ENCODE measurements around the gene MFSD2A.
"Not testable (repeated sequence)": the region's sequence is repeated elsewhere in the genome, so short reads cannot be mapped to it uniquely, and the experiment has no call there.

MFSD2A gene

DNA sequence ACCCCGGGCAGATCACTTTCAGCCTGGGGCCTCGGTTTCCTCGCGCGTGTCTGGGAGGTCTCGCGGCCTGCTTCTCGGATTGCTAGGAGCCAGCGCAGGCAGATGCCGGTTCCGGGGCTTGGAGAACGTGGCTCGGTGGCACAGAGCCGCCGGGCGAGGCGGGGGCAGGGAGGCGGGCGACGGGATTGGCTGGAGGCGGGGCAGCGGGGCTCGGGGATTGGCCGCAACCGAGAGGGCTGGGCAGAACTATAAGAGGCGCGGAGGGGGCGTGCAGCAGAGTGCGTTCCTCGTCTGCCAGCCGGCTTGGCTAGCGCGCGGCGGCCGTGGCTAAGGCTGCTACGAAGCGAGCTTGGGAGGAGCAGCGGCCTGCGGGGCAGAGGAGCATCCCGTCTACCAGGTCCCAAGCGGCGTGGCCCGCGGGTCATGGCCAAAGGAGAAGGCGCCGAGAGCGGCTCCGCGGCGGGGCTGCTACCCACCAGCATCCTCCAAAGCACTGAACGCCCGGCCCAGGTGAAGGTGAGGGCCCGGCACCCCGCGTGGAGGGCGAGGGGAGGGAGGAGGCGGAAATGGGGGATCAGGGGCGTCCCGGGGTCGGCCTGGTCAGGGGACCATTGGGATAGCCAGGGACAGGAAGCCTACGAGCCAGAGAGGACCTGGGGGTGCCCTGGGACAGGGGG lies at the start of gene MFSD2A:
Gene MFSD2A, plus strand, starts transcription at position 276 of the 677 bp plus-strand sequence. Its CDS starts 148 bp downstream, at position 424.
- DNase-seq, result peak; percentile 86 to 99 (median 96)
- intact Hi-C loops (cut with DNase I), result no loop called here

DNA sequence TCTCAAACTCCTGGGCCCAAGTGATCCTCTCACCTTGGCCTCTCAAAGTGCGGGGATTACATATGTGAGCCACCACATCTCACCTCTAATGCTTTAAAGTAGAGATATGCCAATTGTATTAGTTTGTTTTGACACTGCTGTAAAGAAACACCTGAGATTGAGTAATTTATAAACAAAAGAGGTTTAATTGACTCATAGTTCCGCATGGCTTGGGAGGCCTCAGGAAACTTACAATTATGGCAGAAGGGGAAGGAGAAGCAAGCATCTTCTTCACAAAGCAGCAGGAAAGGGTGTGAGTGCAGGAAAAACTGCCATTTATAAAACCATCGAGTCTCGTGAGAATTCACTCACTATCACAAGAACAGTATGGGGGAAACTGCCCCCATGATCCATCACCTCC lies 49.8 kb upstream of the MFSD2A start:
- DNase-seq, result no peak
- intact Hi-C loops (cut with DNase I), result loop anchor here (10.0 kb wide), 1 partner anchor 130 kb away; no protein-coding TSS in a partner anchor

DNA sequence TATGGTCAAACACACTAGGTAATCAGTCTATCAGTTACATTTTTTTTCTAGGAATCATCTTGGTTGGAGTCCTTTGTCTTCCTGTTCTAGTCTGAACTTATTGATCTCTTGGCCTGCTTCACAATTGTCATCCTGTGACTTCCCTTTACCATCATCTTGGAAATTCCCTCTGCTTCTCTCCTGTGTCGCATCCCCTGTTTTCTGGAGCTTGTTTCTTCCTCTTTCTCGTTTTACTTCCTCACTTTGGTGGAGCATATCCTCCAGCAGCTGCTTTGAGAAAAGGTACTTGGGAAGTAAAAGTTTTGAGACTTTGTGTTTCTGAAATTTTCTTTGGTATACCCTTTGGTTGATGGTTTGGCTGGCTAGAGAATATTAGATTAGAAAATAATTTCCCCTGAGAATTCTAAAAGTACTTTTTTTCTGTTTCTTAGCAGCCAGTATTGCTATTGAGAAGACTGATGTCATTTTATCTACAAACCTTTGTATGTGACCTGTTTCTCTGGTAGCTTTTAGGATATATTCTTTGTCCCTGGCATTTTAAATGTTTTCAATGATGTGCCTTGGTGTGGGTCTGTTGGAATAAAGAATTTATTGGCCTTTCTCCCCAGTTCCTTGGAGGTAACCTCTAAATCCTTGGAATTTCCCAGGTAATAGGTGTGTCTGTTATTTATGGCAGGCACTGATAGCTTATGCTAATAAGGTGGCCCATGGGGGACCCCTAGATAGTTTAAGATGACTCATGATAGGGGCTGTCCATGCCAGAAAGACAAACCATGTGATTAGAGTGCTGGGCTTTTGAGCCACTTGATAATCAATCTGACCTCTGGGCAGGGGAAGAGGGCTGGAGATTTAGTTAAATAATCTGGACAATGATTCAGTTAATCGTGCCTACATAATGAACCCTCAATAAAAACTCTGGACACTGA lies 47.2 kb upstream of the MFSD2A start:
- intact Hi-C loops (cut with DNase I), result loop anchor here (10.0 kb wide), 1 partner anchor 127 kb away; no protein-coding TSS in a partner anchor

DNA sequence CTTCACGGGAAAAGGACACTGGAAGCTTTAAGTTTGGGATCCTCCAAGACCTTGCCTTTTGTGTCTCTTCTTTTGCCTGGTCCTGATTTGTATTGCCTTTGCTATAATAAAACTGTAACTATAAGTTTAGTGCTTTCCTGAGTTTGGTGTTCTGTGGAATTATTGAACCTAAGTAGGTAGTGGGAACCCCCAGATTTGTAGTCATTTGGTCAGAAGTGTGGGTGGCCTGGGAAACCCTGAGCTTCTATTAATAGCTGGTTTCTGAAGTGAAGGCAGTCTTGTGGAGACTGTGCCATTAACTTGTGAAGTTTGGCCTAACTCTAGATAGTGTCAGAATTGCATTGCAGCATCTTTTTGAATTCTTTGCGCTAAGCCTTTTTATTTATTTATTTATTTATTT lies 46.4 kb upstream of the MFSD2A start:
- intact Hi-C loops (cut with DNase I), result loop anchor here (10.0 kb wide), 1 partner anchor 126 kb away; no protein-coding TSS in a partner anchor
- DNase-seq, result no peak

More for the DNA sequence above, 47.2 kb upstream of the MFSD2A start:
- no peak for DNase-seq

DNA sequence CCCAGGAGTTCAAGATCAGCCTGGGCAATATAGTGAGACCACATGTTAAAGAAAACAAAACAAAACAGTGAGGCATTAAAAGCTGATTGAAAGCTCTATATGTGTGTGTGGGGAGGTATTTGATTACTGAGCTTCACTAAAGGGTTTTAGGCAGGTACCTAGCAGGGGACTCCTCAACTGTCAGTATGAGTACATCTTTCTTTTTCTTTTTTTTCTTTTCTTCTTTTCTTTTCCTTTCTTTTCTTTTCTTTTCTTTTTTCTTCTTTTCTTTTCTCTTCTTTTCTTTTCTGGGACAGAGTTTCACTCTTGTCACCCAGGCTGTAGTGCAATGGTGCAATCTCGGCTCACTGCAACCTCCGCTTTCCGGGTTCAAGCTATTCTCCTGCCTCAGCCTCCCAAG lies 44.7 kb upstream of the MFSD2A start:
- intact Hi-C loops (cut with DNase I), result no loop called here
- DNase-seq, result no peak

DNA sequence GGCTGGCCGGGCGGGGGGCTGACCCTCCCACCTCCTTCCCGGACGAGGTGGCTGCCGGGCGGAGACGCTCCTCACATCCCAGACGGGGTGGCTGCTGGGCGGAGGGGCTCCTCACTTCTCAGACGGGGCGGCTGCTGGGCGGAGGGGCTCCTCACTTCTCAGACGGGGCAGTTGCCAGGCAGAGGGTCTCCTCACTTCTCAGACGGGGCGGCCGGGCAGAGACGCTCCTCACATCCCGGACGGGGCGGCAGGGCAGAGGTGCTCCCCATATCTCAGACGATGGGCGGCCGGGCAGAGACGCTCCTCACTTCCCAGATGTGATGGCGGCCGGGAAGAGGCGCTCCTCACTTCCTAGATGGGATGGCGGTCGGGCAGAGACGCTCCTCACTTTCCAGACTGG lies 41.8 kb upstream of the MFSD2A start:
- DNase-seq; intact Hi-C loops (cut with DNase I): not testable (repeated sequence)

DNA sequence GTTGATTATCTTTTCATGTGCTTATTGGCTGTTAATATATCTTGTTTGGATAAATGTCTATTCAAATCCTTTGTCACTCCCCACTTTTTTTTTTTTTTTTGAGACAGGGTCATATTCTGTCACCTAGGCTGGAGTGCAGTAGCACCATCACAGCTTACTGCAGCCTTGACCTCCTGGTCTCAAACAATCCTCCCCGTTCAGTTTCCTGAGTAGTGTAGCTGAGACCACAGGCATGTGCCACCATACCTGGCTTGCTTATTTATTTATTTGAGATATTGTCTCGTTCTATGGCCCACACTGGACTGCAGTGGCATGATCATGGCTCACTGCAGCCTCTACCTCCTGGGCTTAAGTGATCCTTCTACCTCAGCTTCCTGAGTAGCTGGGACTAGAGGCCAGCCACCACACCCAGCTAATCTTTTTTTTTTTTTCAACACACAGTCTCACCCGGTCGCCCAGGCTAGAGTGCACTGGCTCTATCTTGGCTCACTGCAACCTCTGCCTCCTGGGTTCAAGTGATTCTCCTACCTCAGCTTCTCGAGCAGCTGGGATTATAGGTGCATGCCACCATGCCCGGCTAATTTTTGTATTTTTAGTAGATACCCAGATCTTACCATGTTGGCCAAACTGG lies 39.3 kb upstream of the MFSD2A start:
- DNase-seq, result no peak
- intact Hi-C loops (cut with DNase I), result loop anchor here (5.0 kb wide), 1 partner anchor 57 kb away; no protein-coding TSS in a partner anchor

DNA sequence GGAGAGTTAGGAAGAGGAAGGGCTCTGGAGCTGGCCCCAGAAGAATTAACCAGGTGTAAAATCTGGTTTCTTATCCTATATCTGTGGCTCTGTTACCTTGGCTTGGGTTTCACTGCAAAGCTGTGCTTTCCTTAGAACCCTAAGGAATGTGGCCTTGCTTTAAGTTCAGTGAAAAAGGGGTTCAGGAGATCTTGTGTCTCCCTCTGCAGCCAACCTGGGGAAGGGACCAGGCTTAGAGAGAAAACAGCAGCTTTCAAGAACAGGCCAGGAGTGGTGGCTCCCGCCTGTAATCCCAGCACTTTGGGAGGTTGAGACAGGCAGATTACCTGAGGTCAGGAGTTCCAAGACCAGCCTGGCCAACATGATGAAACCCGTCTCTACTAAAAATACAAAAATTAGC lies 37.1 kb upstream of the MFSD2A start:
- intact Hi-C loops (cut with DNase I), result loop anchor here (5.0 kb wide), 1 partner anchor 54 kb away; no protein-coding TSS in a partner anchor
- DNase-seq, result no peak

DNA sequence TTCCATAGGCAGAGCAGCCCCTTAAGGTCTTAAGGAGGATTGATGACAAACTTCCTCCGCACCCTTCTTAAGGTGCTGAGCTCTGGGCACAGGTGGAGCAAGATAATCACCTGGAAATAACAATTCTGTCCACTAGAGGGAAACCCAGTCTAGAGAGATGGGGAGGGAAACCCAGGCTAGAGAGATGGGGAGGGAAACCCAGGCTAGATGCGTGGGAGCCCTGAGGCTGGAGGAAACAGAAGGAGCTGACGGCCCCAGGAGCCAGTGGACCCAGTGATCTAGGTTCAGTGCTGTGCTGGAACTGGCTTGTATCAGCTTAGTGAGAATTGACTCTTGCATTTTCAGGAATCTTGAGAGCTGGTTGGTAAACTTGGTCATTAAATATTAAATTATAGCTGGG lies 35.4 kb upstream of the MFSD2A start:
- peak in 33 of 42 donors; percentile 13 to 77 (median 41) for DNase-seq

DNA sequence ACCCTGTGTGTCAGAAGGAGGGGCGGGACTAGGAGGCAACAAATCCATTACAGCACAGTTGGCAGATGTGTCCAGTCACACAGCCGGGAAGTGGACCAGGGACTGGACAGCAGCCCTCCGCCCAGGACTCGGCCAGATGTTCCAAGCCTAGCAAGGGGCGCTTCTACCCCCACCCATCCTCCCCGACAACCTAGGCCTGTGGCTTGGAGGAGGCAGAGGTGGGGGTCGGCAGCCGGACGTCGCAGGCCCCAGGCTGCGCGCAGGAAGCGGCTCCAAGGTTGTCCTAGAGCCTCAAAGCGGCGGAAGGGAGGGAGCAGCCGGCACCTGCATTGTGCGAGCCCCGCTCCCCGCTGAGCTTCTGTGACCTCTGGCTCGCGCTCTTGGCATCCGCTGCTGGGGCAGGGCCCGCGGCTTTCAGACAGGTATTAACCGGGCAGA lies 32.7 kb upstream of the MFSD2A start:
- DNase-seq, result no peak
- intact Hi-C loops (cut with DNase I), result no loop called here

More for the DNA sequence above, 35.4 kb upstream of the MFSD2A start:
- intact Hi-C loops (cut with DNase I), result loop anchor here (5.0 kb wide), 1 partner anchor 53 kb away; no protein-coding TSS in a partner anchor

DNA sequence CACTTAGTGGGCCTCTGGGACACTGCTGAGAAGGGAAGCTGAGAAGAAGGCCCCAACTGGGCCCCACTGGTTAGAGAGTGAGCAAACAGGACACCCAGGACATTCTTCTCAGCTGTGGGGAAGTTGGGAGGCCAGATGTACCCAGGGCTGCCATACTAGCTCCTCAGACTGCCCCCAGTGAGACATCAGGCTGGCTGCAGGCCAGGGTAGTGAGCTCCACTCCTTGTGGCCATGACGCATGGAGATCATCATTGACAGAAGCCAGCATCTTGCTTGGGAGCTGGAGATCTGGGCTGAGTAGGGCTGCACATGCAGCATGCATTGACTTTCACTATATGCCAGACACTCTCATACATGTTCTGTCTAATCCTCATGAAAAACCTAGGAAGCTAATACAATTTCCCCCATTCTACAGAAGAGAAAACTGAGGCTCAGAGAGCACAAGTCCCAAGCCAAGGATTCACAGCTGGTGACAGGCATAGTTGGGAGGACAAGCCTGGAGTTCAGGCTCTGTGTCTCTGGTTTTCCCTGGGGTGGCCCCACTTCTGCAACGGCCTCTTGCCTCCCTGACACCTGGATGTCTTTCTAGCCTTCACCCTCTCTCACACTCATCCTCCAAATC lies 29.1 kb upstream of the MFSD2A start:
- intact Hi-C loops (cut with DNase I), result no loop called here
- DNase-seq, result no peak

DNA sequence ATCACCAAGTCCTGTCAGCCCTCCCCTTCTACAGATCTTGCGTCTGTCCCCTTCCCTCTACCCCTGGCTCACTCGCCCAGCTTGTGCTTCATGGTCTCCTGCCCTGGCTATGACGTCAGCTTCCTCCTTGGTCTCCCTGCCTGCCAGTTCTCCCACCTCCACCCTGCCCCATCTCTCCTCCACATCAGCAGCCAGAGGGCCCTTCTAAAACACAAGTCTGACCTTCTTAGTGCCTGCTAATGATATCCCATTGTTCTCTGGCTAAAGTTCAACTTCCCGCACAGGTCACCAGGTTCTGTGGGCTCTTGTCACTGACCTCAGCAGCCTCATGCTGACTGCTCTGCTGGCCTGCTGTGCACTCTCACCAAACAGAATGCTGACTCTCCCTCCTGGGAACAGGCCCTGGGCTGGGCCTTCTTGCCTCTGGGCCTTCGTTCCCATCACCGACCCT lies 28.6 kb upstream of the MFSD2A start:
- no peak for DNase-seq

DNA sequence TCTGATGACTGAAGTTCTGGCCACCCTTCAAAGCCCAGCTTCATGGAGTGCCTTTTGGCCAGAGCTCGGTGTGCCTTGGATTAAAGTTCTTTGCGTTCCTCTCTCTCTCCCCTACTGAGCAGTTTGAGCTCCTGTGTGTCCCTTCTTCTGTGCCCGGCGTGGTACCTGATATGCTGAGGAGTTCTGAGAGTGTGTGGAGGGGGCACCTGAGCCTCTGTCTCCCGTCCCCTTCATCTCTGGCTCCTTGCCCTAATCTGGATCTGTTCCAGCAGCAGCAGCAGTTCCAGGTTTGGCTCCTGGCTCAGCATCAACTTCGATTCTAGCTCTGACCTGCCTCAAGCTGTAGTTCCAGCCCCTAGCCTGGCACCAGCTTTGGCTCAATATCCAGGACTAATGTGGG lies 28.1 kb upstream of the MFSD2A start:
- intact Hi-C loops (cut with DNase I), result no loop called here
- no peak for DNase-seq

More for the DNA sequence above, 28.6 kb upstream of the MFSD2A start:
- intact Hi-C loops (cut with DNase I), result no loop called here

DNA sequence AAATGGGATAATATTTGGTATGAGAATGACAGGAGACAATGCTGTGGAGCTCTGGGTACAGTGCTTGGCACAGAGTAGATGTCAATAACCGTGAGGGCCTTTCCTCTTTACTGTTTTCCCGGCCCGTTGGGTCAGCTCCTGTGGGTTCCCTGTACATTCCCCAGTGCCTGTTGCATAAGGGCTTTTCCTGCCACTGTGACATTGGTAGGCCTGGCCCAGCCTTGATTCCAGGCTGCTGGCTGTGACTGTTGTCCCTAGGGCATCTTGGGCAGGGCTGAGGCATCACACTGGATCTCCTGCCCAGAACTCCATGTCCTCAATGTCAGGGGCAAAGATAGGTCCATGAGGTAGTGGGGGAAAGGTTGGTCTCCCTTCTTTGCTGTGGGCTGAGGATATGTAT lies 27.4 kb upstream of the MFSD2A start:
- no peak for DNase-seq
- intact Hi-C loops (cut with DNase I), result no loop called here

DNA sequence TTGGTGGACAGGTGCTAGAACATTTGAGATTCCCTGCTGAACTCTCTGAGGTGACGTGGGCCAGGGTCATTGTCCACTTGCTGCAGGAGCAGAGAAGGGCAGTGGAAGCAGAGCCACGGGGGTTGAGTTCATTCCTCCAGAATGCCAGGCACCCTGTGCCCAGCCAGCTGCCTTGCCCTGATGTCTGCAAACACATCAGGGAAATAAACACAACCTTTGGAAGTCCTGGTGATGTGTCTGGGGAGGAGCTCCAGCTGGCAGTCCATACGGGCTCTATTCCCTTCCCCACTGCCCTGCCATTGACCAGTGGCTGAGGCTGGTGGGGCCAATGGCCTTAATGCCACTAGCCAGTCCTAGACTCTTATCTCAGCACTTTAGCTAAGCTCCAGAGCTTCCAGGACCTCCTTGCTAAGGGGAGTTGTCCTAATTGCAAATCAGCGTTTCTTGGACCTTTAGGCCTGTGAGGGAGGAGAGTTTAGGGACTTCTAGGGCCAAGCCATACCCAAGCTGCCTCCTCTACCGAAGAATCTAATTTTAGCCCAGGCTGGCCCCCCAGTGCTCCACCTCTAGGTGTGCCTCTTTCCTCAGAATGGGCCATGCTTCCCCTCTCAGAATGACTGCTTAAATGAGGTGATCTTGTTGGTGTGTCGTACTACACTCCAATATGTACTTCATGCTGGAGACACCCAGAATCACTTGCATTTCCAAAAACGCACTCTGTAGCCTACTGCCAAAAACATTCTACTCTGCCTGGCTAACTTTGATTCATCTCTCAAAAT lies 25.9 kb upstream of the MFSD2A start:
- intact Hi-C loops (cut with DNase I), result no loop called here
- no peak for DNase-seq

DNA sequence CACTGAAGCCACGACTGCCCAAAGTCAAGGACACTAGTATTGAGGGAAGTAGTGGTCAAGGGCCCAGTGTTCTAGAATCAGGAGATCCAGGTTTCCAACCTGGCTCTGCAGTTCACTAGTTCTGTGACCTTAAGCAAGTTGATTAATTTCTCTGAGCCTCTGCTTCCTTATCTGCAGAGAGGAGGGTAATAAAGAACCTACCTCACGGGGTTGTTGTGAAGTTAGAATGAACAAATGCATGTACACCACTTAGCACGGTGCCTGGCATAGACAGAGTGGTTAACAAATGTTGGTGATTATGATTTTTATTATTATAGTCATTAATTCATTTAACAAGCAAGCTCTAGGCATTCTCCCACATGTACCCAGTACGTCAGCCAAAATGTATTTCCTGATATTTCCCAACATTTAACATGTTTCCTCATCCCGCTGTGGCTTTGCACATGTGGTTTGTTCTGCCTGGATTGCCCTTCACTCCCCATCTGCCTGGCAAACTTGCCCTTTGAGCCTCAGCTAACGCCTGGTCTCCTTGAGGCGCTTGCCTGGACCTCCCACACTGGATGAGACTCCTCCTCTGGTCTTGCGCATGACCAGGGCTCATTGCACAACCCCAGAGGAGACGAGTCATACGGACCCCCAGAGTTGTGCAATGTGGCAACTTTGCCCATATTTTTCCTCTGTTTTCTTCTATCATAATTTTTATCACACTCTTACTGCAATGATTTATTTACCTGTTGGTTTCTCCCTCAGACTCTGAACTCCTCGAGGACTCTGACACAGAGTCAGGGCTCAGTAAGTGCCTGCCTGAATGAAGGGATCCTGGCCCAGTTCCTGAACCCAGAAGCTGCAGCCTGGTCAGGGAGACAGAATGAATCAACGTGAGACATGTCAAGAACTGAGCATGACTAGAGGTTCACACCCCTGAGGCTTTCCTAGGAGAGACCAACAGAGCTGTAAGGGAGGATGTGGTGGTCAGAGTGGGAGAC lies 20.7 kb upstream of the MFSD2A start:
- intact Hi-C loops (cut with DNase I), result no loop called here
- DNase-seq, result peak in 32 of 42 donors; percentile 15 to 71 (median 43)
